Measurements from ENCODE around the gene PI4KA.
A peak's percentile ranks its signal among the peaks of the same experiment; 100 is the strongest.

The PI4KA gene

GRCh38 chr22:20885557-20886323 is 27.1 kb upstream of the PI4KA start:
- no peak overlapping the region for H3K27ac Mint-ChIP-seq
- H3K36me3 Mint-ChIP-seq = peaks cover 67% of the 10 kb centered on the region
- no peak overlapping the region for H3K4me3 Mint-ChIP-seq
- H3K4me1 Mint-ChIP-seq = no peaks in the 10 kb centered on the region
- H3K9me3 Mint-ChIP-seq = no peaks in the 10 kb centered on the region
- peak; percentile 67 for ATAC-seq
- H3K27me3 Mint-ChIP-seq = no peaks in the 10 kb centered on the region

- Mint-ChIP-seq H3K27me3 (no peaks in the 10 kb centered on the region), H3K36me3 (peaks cover 64% of the 10 kb centered on the region), H3K4me3 (no peak overlapping the region), H3K27ac (no peak overlapping the region), H3K9me3 (no peaks in the 10 kb centered on the region), H3K4me1 (no peaks in the 10 kb centered on the region)
- no peak for ATAC-seq
Measured at GRCh38 chr22:20885017-20885556, 26.5 kb upstream of the PI4KA start.

GRCh38 chr22:20884454-20884853 is 25.8 kb upstream of the PI4KA start:
- no peak for ATAC-seq
- Mint-ChIP-seq H3K9me3 (no peaks in the 10 kb centered on the region), H3K4me1 (no peaks in the 10 kb centered on the region), H3K36me3 (peaks cover 58% of the 10 kb centered on the region), H3K27me3 (no peaks in the 10 kb centered on the region), H3K4me3 (no peak overlapping the region), H3K27ac (no peak overlapping the region)

- no peak overlapping the region for H3K4me3 Mint-ChIP-seq
- no peak overlapping the region for H3K27ac Mint-ChIP-seq
Measured at GRCh38 chr22:20882855-20883254, 24.2 kb upstream of the PI4KA start.

GRCh38 chr22:20881869-20882815 is 23.5 kb upstream of the PI4KA start:
- no peak for ATAC-seq
- Mint-ChIP-seq H3K4me1 (no peaks in the 10 kb centered on the region), H3K27ac (no peak overlapping the region), H3K4me3 (no peak overlapping the region), H3K9me3 (no peaks in the 10 kb centered on the region), H3K36me3 (peaks cover 44% of the 10 kb centered on the region), H3K27me3 (no peaks in the 10 kb centered on the region)

More at GRCh38 chr22:20882855-20883254, 24.2 kb upstream of the PI4KA start:
- Mint-ChIP-seq H3K36me3 (peaks cover 52% of the 10 kb centered on the region), H3K9me3 (no peaks in the 10 kb centered on the region), H3K4me1 (no peaks in the 10 kb centered on the region), H3K27me3 (no peaks in the 10 kb centered on the region)
- ATAC-seq = no peak

GRCh38 chr22:20881231-20881630 is 22.6 kb upstream of the PI4KA start:
- Mint-ChIP-seq H3K4me3 (no peak overlapping the region), H3K27me3 (no peaks in the 10 kb centered on the region), H3K36me3 (peaks cover 48% of the 10 kb centered on the region), H3K27ac (no peak overlapping the region), H3K9me3 (no peaks in the 10 kb centered on the region), H3K4me1 (no peaks in the 10 kb centered on the region)
- no peak for ATAC-seq

- H3K27ac Mint-ChIP-seq = no peak overlapping the region
- ATAC-seq = no peak
- no peaks in the 10 kb centered on the region for H3K27me3 Mint-ChIP-seq
- no peaks in the 10 kb centered on the region for H3K9me3 Mint-ChIP-seq
- H3K4me3 Mint-ChIP-seq = no peak overlapping the region
- peaks cover 40% of the 10 kb centered on the region for H3K36me3 Mint-ChIP-seq
- H3K4me1 Mint-ChIP-seq = no peaks in the 10 kb centered on the region
Measured at GRCh38 chr22:20877715-20878114, 19.1 kb upstream of the PI4KA start.

- Mint-ChIP-seq H3K27ac (no peak overlapping the region), H3K27me3 (no peaks in the 10 kb centered on the region), H3K4me1 (no peaks in the 10 kb centered on the region), H3K9me3 (no peaks in the 10 kb centered on the region), H3K4me3 (no peak overlapping the region), H3K36me3 (peaks cover 29% of the 10 kb centered on the region)
- ATAC-seq = no peak
Measured at GRCh38 chr22:20875296-20875695, 16.7 kb upstream of the PI4KA start.

- Mint-ChIP-seq H3K9me3 (no peaks in the 10 kb centered on the region), H3K4me3 (no peak overlapping the region), H3K27ac (no peak overlapping the region), H3K27me3 (no peaks in the 10 kb centered on the region), H3K4me1 (no peaks in the 10 kb centered on the region), H3K36me3 (peaks cover 28% of the 10 kb centered on the region)
- no peak for ATAC-seq
Measured at GRCh38 chr22:20873214-20873613, 14.6 kb upstream of the PI4KA start.

GRCh38 chr22:20869234-20869633 is 10.6 kb upstream of the PI4KA start:
- H3K36me3 Mint-ChIP-seq = peaks cover 16% of the 10 kb centered on the region
- no peaks in the 10 kb centered on the region for H3K27me3 Mint-ChIP-seq
- no peak overlapping the region for H3K4me3 Mint-ChIP-seq
- H3K9me3 Mint-ChIP-seq = no peaks in the 10 kb centered on the region
- ATAC-seq = no peak
- peaks cover 6% of the 10 kb centered on the region for H3K4me1 Mint-ChIP-seq
- H3K27ac Mint-ChIP-seq = no peak overlapping the region

GRCh38 chr22:20868025-20868962 is 9.7 kb upstream of the PI4KA start:
- Mint-ChIP-seq H3K4me1 (peaks cover 11% of the 10 kb centered on the region), H3K9me3 (no peaks in the 10 kb centered on the region), H3K27me3 (no peaks in the 10 kb centered on the region), H3K36me3 (peaks cover 20% of the 10 kb centered on the region), H3K27ac (no peak overlapping the region), H3K4me3 (no peak overlapping the region)
- ATAC-seq = no peak

- Mint-ChIP-seq H3K4me3 (no peak overlapping the region), H3K27ac (no peak overlapping the region), H3K9me3 (no peaks in the 10 kb centered on the region), H3K36me3 (peaks cover 18% of the 10 kb centered on the region), H3K4me1 (peaks cover 13% of the 10 kb centered on the region), H3K27me3 (no peaks in the 10 kb centered on the region)
- no peak for ATAC-seq
Measured at GRCh38 chr22:20867179-20868024, 8.8 kb upstream of the PI4KA start.

- Mint-ChIP-seq H3K4me3 (no peak overlapping the region), H3K27me3 (no peaks in the 10 kb centered on the region), H3K36me3 (peaks cover 24% of the 10 kb centered on the region), H3K9me3 (no peaks in the 10 kb centered on the region), H3K27ac (no peak overlapping the region), H3K4me1 (peaks cover 18% of the 10 kb centered on the region)
- no peak for ATAC-seq
Measured at GRCh38 chr22:20866736-20867135, 8.1 kb upstream of the PI4KA start.

- ATAC-seq = no peak
- Mint-ChIP-seq H3K4me3 (no peak overlapping the region), H3K4me1 (peaks cover 18% of the 10 kb centered on the region), H3K27ac (no peak overlapping the region), H3K9me3 (no peaks in the 10 kb centered on the region), H3K36me3 (peaks cover 24% of the 10 kb centered on the region), H3K27me3 (no peaks in the 10 kb centered on the region)
Measured at GRCh38 chr22:20865875-20866445, 7.3 kb upstream of the PI4KA start.

Data from stimulated activated memory B cell treated with anti-CD40 and anti-IgM and Interleukin-4, amounts not matched to agents 10 μg/mL and 1 μg/mL and 100 μg/mL, for 72 hours (primary cell).